SH-SY5Y (cell line): Measurements from ENCODE around the gene NPY.

ENCODE experiments used
- GATA2 ChIP-seq: IDR thresholded peaks from 2 replicates; pipeline ENCODE4 v1.6.1; 2011; ENCODE audit warnings: mild to moderate bottlenecking, low read depth, low read length
- GATA3 ChIP-seq: IDR thresholded peaks from 2 replicates; pipeline ENCODE4 v1.6.1; 2011; ENCODE audit warnings: low read depth, mild to moderate bottlenecking, low read length, moderate library complexity

NPY gene

DNA sequence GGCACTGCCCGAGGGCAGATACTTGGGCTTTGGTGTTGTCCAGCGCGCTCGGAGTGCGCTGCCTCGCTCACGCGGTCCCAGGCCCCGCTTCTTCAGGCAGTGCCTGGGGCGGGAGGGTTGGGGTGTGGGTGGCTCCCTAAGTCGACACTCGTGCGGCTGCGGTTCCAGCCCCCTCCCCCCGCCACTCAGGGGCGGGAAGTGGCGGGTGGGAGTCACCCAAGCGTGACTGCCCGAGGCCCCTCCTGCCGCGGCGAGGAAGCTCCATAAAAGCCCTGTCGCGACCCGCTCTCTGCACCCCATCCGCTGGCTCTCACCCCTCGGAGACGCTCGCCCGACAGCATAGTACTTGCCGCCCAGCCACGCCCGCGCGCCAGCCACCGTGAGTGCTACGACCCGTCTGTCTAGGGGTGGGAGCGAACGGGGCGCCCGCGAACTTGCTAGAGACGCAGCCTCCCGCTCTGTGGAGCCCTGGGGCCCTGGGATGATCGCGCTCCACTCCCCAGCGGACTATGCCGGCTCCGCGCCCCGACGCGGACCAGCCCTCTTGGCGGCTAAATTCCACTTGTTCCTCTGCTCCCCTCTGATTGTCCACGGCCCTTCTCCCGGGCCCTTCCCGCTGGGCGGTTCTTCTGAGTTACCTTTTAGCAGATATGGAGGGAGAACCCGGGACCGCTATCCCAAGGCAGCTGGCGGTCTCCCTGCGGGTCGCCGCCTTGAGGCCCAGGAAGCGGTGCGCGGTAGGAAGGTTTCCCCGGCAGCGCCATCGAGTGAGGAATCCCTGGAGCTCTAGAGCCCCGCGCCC lies at the start of gene NPY:
Gene NPY (plus strand): TSS at position 294 of the 802 bp plus-strand sequence. CDS start 1,051 bp downstream, outside the sequence.
- TF ChIP-seq GATA2 (no peak), GATA3 (no peak)

DNA sequence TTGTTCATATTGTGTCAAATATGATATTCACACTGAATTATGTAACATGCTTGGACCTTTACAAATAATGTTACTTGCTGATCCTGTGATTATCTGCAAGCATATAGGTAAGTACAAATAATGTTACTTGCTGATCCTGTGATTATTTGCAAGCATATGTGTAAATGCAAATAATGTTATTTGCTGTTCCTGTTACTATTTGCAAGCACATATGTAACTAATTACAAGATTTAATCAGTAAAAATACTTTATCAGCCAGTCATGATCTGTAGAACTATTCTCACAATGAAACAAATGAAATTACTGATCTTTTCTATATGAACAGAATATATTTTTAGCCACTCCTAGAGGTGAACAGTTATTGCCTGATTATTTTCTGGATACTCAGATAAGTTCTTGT lies 44.7 kb upstream of the NPY start:
- peak; percentile 74 for TF ChIP-seq GATA3
- no peak for TF ChIP-seq GATA2

DNA sequence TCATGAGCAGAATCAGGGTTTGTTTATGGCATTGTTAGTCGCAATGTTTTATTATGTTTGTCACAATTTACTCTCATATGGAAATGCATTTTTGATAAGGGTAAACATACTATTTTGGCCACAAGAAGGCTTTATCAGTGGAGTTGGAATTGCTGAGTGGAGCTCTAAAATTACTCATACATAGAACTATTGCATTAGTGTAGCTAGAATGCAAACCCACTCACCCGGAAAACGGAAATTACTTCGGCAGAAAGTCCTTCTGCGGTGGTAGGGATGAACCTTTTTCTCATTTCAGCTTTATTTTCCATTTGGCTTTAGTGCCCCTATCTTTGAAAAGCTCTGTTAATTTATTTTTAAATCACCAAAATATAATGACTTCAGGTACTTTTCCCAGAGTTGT lies 42.8 kb upstream of the NPY start:
- no peak for TF ChIP-seq GATA3
- TF ChIP-seq GATA2, result no peak

DNA sequence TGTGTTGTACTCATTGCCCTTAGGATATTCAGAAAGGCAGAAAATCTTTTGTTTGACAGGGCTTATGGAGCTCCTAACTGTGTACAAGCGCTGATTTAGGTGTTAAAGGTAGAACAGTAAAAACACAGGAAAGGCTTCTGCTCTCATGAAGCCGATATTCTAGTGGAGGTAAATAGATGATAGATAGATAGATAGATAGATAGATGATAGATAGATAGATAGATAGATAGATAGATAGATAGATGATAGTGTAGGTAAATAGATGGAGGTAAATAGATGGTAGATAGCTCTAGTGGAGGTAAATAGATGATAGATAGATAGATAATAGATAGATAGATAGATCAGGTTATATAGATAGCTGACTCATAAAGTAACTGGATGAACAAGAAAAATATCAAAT lies 39.4 kb upstream of the NPY start:
- TF ChIP-seq GATA3, result no peak
- TF ChIP-seq GATA2, result no peak

DNA sequence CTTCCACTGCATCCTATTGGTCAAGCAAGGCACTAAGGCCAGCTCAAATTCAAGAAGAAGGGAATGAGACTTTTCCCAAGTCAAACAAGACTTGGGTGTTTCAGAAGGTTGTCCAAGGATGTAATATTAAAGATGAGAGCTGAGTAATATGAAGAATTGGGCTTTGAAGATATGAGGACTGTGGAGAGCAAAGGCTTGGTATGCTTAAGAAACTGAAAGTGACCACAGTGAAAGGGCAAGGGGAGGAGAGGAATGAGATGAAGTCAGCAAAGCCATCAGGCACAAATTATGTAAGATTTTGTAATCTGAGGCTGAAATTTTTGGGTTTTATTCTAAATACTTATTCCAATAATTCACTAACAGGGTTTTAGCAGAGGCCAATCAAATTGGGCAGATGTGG lies 38.6 kb upstream of the NPY start:
- no peak for TF ChIP-seq GATA3
- TF ChIP-seq GATA2, result no peak

GRCh38 chr7:24249266-24249665 lies 34.7 kb upstream of the NPY start:
- TF ChIP-seq GATA3 (no peak), GATA2 (no peak)

DNA sequence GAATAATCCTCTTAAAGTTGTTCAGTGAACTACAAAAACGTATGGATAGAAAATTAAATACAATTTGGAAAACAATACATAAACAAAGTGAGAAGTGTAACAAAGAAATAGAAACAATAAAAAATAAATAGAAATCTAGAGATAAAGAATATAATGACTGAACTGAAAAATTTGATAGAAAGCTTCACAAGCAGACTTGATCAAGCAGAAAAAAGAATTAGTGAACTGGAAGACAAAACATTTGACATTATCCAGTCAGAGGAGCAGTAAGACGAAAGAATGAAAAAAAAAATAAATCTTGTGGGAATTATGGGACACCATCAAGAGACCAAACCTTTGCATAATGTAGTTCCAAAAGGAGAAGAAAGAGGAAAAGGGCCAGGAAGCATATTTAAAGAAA lies 32.4 kb upstream of the NPY start:
- no peak for TF ChIP-seq GATA2

GRCh38 chr7:24255139-24255538 lies 28.9 kb upstream of the NPY start:
- TF ChIP-seq GATA2 (no peak), GATA3 (no peak)

DNA sequence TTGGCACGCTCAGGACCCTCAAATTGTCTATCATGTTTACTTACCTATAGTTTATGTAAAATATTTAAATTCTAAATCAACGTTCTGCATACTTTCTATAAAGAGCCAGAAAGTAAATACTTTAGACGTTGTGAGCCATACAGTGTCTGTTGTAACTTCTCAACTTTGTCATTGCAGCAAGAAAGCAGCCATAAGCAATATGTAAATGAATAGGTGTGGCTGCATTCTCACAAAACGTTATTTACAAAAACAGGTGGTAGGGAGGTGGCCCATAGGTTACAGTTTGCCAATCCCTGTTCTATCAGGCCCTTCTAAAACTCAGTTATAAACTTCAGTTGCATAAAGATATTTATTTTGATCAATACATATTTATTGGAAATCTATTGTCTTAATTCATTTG lies 12.1 kb upstream of the NPY start:
- TF ChIP-seq GATA2 (no peak), GATA3 (no peak)

GRCh38 chr7:24279512-24279911 lies 4.5 kb upstream of the NPY start:
- TF ChIP-seq GATA3 (no peak), GATA2 (no peak)

DNA sequence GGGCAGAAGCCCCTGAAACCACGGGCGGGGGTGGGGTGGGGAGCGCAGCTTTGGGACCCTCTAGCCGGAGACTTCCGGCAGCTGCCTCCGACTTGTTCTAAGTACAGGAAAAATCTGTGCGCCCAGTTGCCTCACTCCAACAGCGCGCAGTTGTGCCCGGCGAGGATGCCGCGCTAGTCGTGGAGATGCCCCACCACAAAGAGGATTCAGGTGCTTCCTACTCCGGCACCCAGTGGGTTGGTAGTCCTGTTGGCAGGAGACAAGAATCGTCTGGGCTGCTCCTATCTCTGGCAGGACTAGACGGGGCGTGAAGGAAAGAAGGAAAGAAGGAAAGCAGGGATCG lies 465 bp upstream of the NPY start:
- no peak for TF ChIP-seq GATA2
- no peak for TF ChIP-seq GATA3

DNA sequence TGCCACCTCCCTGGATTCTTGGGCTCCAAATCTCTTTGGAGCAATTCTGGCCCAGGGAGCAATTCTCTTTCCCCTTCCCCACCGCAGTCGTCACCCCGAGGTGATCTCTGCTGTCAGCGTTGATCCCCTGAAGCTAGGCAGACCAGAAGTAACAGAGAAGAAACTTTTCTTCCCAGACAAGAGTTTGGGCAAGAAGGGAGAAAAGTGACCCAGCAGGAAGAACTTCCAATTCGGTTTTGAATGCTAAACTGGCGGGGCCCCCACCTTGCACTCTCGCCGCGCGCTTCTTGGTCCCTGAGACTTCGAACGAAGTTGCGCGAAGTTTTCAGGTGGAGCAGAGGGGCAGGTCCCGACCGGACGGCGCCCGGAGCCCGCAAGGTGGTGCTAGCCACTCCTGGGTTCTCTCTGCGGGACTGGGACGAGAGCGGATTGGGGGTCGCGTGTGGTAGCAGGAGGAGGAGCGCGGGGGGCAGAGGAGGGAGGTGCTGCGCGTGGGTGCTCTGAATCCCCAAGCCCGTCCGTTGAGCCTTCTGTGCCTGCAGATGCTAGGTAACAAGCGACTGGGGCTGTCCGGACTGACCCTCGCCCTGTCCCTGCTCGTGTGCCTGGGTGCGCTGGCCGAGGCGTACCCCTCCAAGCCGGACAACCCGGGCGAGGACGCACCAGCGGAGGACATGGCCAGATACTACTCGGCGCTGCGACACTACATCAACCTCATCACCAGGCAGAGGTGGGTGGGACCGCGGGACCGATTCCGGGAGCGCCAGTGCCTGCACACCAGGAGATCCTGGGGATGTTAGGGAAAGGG lies 913 bp downstream of the NPY start:
- TF ChIP-seq GATA3 (no peak), GATA2 (no peak)

- TF ChIP-seq GATA2, result no peak
- TF ChIP-seq GATA3, result no peak
Measured at GRCh38 chr7:24290004-24290641, 6.1 kb downstream of the NPY start.

GRCh38 chr7:24291271-24291670 lies 7.3 kb downstream of the NPY start:
- TF ChIP-seq GATA3, result no peak
- TF ChIP-seq GATA2, result no peak

GRCh38 chr7:24297362-24297761 lies 13.4 kb downstream of the NPY start:
- TF ChIP-seq GATA2 (no peak), GATA3 (no peak)
